ENCODE measurements around the gene CRISPLD2.
"Not testable (repeated sequence)": the region's sequence is repeated elsewhere in the genome, so short reads cannot be mapped to it uniquely, and the experiment has no call there.

The CRISPLD2 gene

DNA sequence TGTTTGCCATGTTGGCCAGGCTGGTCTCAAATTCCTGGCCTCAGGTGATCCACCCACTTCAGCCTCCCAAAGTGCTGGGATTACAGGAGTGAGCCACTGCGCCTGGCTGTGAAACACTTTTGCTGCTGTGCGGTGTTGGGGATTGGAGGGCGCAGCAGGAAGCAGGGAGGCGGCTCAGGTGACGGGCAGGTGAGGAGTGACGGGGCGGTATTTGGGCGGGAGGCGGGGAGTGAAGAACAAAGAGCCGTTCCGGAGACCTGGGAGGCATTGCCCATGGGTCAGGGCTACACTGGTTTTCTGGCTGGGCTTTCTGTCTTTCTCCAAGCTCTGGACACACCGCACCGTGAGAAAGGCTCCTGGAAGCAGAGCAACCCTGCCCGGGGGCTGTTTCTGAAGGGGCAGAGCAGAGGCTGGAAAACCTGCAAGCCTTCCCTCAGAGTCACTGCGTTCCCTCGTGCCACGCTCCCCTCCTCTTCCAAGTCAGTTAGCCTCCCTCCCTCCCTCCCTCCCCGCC lies 22.1 kb downstream of the CRISPLD2 start:
- DNase-seq, result peak; percentile 92

DNA sequence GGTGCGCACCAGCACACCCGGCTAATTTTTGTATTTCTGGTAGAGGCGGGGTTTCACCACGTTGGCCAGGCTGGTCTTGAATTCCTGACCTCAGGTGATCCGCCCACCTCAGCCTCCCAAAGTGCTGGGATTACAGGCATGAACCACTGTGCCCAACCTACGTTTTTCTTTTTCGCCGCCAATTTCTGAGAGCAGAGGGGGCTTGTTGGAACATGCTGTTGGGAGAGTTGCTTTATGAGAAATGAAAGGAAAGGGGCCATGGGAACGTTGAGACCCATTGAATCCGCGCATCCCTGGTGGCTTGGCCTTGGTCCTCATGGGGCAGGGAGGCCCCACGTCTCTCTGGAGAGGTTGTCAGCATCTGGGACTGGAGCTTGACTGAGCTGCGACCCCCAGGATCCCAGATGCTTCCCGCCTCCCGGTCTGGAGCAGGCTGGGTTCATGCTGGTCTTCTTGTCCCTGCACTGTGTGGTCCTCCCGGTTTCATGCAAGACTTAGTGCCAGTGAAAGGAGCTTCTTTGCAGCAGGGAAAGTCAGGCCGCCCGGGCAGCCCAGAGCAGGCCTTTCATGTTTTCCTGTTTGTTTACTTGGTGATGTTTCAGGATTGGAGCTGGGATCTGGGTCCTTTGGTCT lies 22.8 kb downstream of the CRISPLD2 start:
- peak; percentile 69 for DNase-seq

GRCh38 chr16:84843149-84844048 lies 23.6 kb downstream of the CRISPLD2 start:
- no peak for DNase-seq

GRCh38 chr16:84844049-84844350 lies 24.2 kb downstream of the CRISPLD2 start:
- peak; percentile 93 for DNase-seq

GRCh38 chr16:84844559-84845495 lies 25.0 kb downstream of the CRISPLD2 start:
- no peak for DNase-seq

- DNase-seq, result no peak
Observed at GRCh38 chr16:84845496-84846002, 25.8 kb downstream of the CRISPLD2 start.

GRCh38 chr16:84847564-84848355 lies 28.0 kb downstream of the CRISPLD2 start:
- no peak for DNase-seq

GRCh38 chr16:84848986-84849634 lies 29.3 kb downstream of the CRISPLD2 start:
- DNase-seq, result no peak

DNA sequence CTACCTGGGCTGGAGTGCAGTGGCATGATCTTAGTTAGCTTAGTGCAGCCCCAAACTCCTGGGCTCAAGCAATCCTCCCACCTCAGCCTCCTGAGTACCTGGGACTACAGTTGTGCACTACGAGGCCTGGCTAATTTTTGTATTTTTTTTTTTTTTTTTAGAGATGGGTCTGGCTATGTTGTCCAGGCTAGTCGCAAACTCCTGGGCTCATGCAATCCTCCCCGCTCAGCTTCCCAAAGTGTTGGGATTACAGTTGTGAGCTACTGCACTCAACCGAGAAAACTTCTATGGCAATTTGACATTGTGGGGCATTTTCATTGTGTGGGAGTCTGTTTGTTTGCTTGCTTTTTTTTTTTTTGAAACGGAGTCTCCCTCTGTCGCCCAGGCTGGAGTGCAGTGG lies 30.0 kb downstream of the CRISPLD2 start:
- no peak for DNase-seq

DNA sequence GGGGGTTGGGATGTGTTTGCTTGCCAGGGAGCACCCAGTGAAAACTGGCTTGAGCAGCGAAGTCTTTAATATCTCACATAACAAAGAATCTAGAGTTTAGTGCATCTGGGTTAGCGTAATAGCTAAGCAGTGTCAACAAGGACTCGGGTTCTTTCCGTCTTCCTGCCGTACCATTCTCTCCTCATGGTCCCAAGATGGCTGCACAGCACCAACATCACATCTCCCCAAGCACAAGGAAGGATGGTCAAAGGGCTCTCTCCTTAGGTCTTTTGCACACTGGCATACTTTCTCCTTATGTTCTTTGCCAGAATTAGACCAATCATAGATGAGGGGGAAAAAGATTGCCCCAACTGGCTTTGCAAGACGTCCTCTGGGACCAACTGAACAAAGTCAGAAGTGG lies 30.9 kb downstream of the CRISPLD2 start:
- no peak for DNase-seq

- no peak for DNase-seq
Observed at GRCh38 chr16:84851192-84852127, 31.7 kb downstream of the CRISPLD2 start.

DNA sequence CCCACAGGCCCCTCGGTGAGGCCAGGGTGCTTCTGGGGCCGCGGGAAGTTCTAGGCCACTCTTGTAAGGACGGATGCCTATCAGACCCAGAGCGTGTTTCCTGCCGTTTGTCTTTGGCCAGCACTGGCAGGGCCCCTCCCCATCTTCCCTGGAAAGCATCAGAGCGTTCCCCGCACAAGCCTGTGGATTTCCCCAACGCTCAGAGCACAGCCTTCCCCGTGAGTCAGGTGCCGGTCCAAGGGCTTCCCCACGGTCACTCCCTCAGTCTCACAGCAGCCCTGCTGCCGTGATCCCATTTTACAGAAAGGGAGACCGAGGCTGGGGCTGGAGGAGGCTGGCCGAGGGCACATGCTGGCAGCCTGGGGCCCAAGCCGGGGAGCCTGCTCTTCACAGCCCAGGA lies 33.7 kb downstream of the CRISPLD2 start:
- no peak for DNase-seq

DNA sequence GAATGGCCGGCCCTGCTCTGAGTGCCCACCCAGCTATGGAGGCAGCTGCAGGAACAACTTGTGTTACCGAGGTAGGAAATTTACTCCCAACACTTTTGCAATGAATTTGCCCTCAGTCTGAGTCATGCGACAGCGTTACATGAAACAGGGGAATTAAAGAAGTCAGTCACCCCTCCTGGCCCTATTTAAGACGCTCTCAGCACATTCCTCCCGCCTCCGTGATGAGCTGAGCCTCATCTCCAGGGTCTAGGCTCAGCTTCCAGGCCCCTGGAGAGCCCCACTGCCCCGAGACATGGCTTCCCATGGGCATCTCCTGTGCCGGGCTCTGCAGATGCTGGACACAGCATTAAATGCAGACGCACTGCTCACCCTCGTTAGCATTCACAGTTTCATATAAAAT lies 35.0 kb downstream of the CRISPLD2 start:
- no peak for DNase-seq

GRCh38 chr16:84855435-84856202 lies 35.8 kb downstream of the CRISPLD2 start:
- DNase-seq, result not testable (repeated sequence)

DNA sequence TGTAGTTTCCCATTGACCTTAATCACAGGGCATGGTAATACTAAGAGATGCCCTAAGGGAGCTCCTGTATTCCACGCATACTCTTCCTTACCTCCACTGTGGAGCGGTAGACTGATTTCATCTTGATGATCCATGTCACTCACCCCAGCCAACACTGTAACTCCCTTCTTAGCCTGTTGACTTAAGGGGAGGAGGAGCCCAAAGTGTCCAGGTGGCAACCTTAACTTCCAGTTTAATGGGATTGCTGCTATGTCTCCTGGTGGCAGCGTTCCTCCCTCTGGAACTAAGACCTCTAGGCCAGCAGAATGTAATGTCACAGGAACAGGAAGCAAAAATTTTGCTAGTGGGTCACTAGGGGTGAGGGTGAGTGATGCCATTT lies 36.4 kb downstream of the CRISPLD2 start:
- not testable (repeated sequence) for DNase-seq

- not testable (repeated sequence) for DNase-seq
Observed at GRCh38 chr16:84856811-84857210, 37.0 kb downstream of the CRISPLD2 start.

- DNase-seq, result no peak
Observed at GRCh38 chr16:84859681-84860080, 39.9 kb downstream of the CRISPLD2 start.

- no peak for DNase-seq
Observed at GRCh38 chr16:84860383-84860782, 40.6 kb downstream of the CRISPLD2 start.

- no peak for DNase-seq
Observed at GRCh38 chr16:84861671-84862070, 41.9 kb downstream of the CRISPLD2 start.

Measured in NCI-H2171 treated with DMSO at 0.1 percent for 48 hours (cell line).